H1 (cell line): ENCODE measurements around the gene BCAS3. TPM values are rescaled to one million over a fixed set of nuclear protein-coding genes. Genes with fewer than 3 reads are reported as not detected.

ENCODE experiments used
- CTCF ChIA-PET: fragments of 300-600 bp; sonication (Branson Sonifier 250); formaldehyde crosslinking; loops from one replicate; lab custom pipeline; 2021; ENCODE audit not compliant: partially characterized antibody; lab: Charles Lee
- POLR2A ChIA-PET: fragments of 300-600 bp; sonication (Branson Sonifier 250); formaldehyde crosslinking; loops from one replicate; lab custom pipeline; 2021; ENCODE audit warnings: inconsistent platforms; ENCODE audit not compliant: partially characterized antibody; lab: Charles Lee
- DNase-seq, 2 experiments: peaks; one replicate each; pipeline versions ENCODE4 v3.0.0 to v3.0.0-alpha.2; 2010 to 2022; ENCODE audit warnings: low spot score in 2 of 2, low read depth in 1 of 2, mixed read lengths in 1 of 2
- FAIRE-seq: peaks from 2 replicates; lab custom pipeline; 2011; peaks lifted over from hg19 to GRCh38; lab: Jason Lieb, UNC
- H2AFZ ChIP-seq: 2 replicates; pipeline ENCODE4 v1.8.1; 2012; ENCODE audit warnings: low read length, inconsistent platforms
- H2AK5ac ChIP-seq: 2 replicates; pipeline ENCODE4 v1.6.1; 2013; ENCODE audit warnings: low read depth, low read length
- H2BK120ac ChIP-seq: replicated peaks from 2 replicates; pipeline ENCODE3; 2013; ENCODE audit warnings: low read depth, low read length, inconsistent platforms
- H2BK12ac ChIP-seq: 2 replicates; pipeline ENCODE4 v1.6.1; 2013; ENCODE audit warnings: low read depth, low read length
- H2BK15ac ChIP-seq: 2 replicates; pipeline ENCODE4 v1.6.1; 2013; ENCODE audit warnings: low read length
- H2BK20ac ChIP-seq: 2 replicates; pipeline ENCODE4 v1.6.1; 2013; ENCODE audit warnings: low read length
- H2BK5ac ChIP-seq: 2 replicates; pipeline ENCODE4 v1.6.1; 2013; ENCODE audit warnings: low read depth, low read length
- H3K14ac ChIP-seq: 2 replicates; pipeline ENCODE4 v1.6.1; 2013; ENCODE audit warnings: inconsistent platforms; ENCODE audit not compliant: insufficient read length
- H3K18ac ChIP-seq: 2 replicates; pipeline ENCODE4 v1.6.1; 2013; ENCODE audit warnings: low read length; ENCODE audit errors: extremely low read depth
- H3K23ac ChIP-seq: 2 replicates; pipeline ENCODE4 v1.6.1; 2013; ENCODE audit warnings: inconsistent platforms; ENCODE audit not compliant: insufficient read length
- H3K23me2 ChIP-seq: 2 replicates; pipeline ENCODE4 v1.6.1; 2013; ENCODE audit warnings: low read depth, low read length
- H3K27ac ChIP-seq: 2 replicates; pipeline ENCODE4 v1.6.1; 2011; ENCODE audit warnings: low read depth, low read length, inconsistent platforms
- H3K27me3 ChIP-seq, 4 experiments: replicated peaks in 1 of 4; 1 replicate in 1 of 4; 2 replicates in 3 of 4; pipeline versions ENCODE4 v1.6.1 to v1.8.1; 2011 to 2013; ENCODE audit warnings: low read length in 3 of 4, mild to moderate bottlenecking in 3 of 4, inconsistent platforms in 2 of 4, mixed read lengths in 2 of 4, moderate library complexity in 1 of 4; ENCODE audit not compliant: control insufficient read depth in 3 of 4, insufficient read depth in 3 of 4; ENCODE audit errors: extremely low read depth in 1 of 4
- H3K36me3 ChIP-seq, 4 experiments: 2 replicates each; pipeline versions ENCODE4 v1.6.1 to v1.8.1; 2011 to 2013; ENCODE audit warnings: mild to moderate bottlenecking in 4 of 4, low read length in 3 of 4, moderate library complexity in 2 of 4, control low read depth in 1 of 4, inconsistent platforms in 1 of 4; ENCODE audit not compliant: insufficient read depth in 4 of 4, control insufficient read depth in 2 of 4
- H3K4ac ChIP-seq: replicated peaks from 2 replicates; pipeline ENCODE3; 2013; ENCODE audit warnings: low read length, low read depth, mixed read lengths, inconsistent platforms; ENCODE audit not compliant: insufficient read length
- H3K4me1 ChIP-seq, 4 experiments: replicated peaks in 1 of 4; 1 replicate in 1 of 4; 2 replicates in 3 of 4; pipeline versions ENCODE4 v1.6.1 to v1.8.1; 2011 to 2013; ENCODE audit warnings: low read length in 3 of 4, inconsistent platforms in 2 of 4, mixed read lengths in 1 of 4; ENCODE audit not compliant: insufficient read depth in 4 of 4, control insufficient read depth in 3 of 4
- H3K4me2 ChIP-seq, 2 experiments: 2 replicates each; pipeline versions ENCODE4 v1.6.1 to v1.8.1; 2011 to 2013; ENCODE audit warnings: low read depth in 2 of 2, low read length in 2 of 2, control low read depth in 1 of 2, inconsistent platforms in 1 of 2, mild to moderate bottlenecking in 1 of 2; ENCODE audit not compliant: insufficient read depth in 1 of 2
- H3K4me3 ChIP-seq, 4 experiments: fragments of 200-600, 300-600 bp in 1 of 4; sonication (generic), shearing (Covaris generic), sonication (Bioruptor Twin) in 1 of 4; 2 replicates each; pipeline versions ENCODE4 v1.5.1 to v1.8.1; 2011 to 2016; ENCODE audit warnings: low read length in 4 of 4, low read depth in 3 of 4, control low read depth in 2 of 4, inconsistent platforms in 2 of 4, mild to moderate bottlenecking in 2 of 4, mixed read lengths in 1 of 4, moderate library complexity in 1 of 4; ENCODE audit not compliant: insufficient read depth in 2 of 4; ENCODE audit errors: extremely low read depth in 1 of 4
- H3K56ac ChIP-seq: replicated peaks from 2 replicates; pipeline ENCODE3; 2013; ENCODE audit warnings: low read depth, mild to moderate bottlenecking, mixed read lengths, low read length, inconsistent platforms; ENCODE audit not compliant: insufficient read length
- H3K79me1 ChIP-seq: 2 replicates; pipeline ENCODE4 v1.6.1; 2013; ENCODE audit warnings: low read depth, low read length, control low read depth
- H3K79me2 ChIP-seq, 2 experiments: 2 replicates each; pipeline versions ENCODE4 v1.6.1 to v1.8.1; 2012 to 2013; ENCODE audit warnings: low read length in 2 of 2, mild to moderate bottlenecking in 2 of 2, inconsistent platforms in 1 of 2; ENCODE audit not compliant: insufficient read depth in 2 of 2, control insufficient read depth in 1 of 2
- H3K9ac ChIP-seq, 4 experiments: replicated peaks in 1 of 4; 1 replicate in 1 of 4; 2 replicates in 3 of 4; pipeline versions ENCODE4 v1.6.1 to v1.8.1; 2011 to 2013; ENCODE audit warnings: low read depth in 3 of 4, low read length in 3 of 4, control low read depth in 2 of 4, mild to moderate bottlenecking in 2 of 4, moderate library complexity in 2 of 4, inconsistent platforms in 1 of 4; ENCODE audit errors: extremely low read depth in 1 of 4
- H3K9me3 ChIP-seq, 2 experiments: 2 replicates each; pipeline versions ENCODE4 v1.6.1 to v1.8.1; 2012 to 2013; ENCODE audit warnings: mild to moderate bottlenecking in 2 of 2, moderate library complexity in 2 of 2, control low read depth in 1 of 2, inconsistent platforms in 1 of 2, low read depth in 1 of 2, low read length in 1 of 2, mixed read lengths in 1 of 2; ENCODE audit not compliant: insufficient read depth in 2 of 2
- H4K20me1 ChIP-seq, 2 experiments: replicated peaks in 1 of 2; 2 replicates each; pipeline versions ENCODE3 to v1.8.1; 2011 to 2013; ENCODE audit warnings: inconsistent platforms in 2 of 2, low read length in 2 of 2, mild to moderate bottlenecking in 1 of 2; ENCODE audit not compliant: insufficient read depth in 2 of 2, control insufficient read depth in 1 of 2
- H4K5ac ChIP-seq: 2 replicates; pipeline ENCODE4 v1.6.1; 2013; ENCODE audit warnings: low read length, low read depth, mixed read lengths, inconsistent platforms; ENCODE audit not compliant: insufficient read length
- H4K8ac ChIP-seq: 2 replicates; pipeline ENCODE4 v1.8.0; 2013; ENCODE audit warnings: mild to moderate bottlenecking, moderate library complexity, low read length, inconsistent platforms; ENCODE audit not compliant: insufficient read depth; ENCODE audit errors: extremely low read depth
- H4K91ac ChIP-seq: replicated peaks from 2 replicates; pipeline ENCODE3; 2013; ENCODE audit warnings: low read length, mixed read lengths, inconsistent platforms; ENCODE audit not compliant: insufficient read length
- CEBPB ChIP-seq: IDR thresholded peaks from 2 replicates; pipeline ENCODE4 v1.6.1; 2012; ENCODE audit warnings: low read depth, low read length
- GABPA ChIP-seq: IDR thresholded peaks from 2 replicates; pipeline ENCODE4 v1.6.1; 2011; ENCODE audit warnings: mild to moderate bottlenecking, low read length, moderate library complexity, borderline replicate concordance; ENCODE audit not compliant: insufficient read depth
- GTF2F1 ChIP-seq: IDR thresholded peaks from 2 replicates; pipeline ENCODE4 v1.6.1; 2012; ENCODE audit warnings: low read depth, low read length, improper control_type of control experiment, borderline replicate concordance
- KDM4A ChIP-seq: IDR thresholded peaks from one replicate; pipeline ENCODE4 v1.7.1; 2012; ENCODE audit warnings: low read depth, mild to moderate bottlenecking, moderate library complexity, low read length, inconsistent platforms; ENCODE audit not compliant: severe bottlenecking
- NRF1 ChIP-seq: IDR thresholded peaks from 2 replicates; pipeline ENCODE4 v1.6.1; 2011; ENCODE audit warnings: mild to moderate bottlenecking, low read depth, low read length, improper control_type of control experiment
- RFX5 ChIP-seq: IDR thresholded peaks from 2 replicates; pipeline ENCODE4 v1.6.1; 2011; ENCODE audit warnings: low read depth, low read length, improper control_type of control experiment, borderline replicate concordance
- RNF2 ChIP-seq: fragments of 200-900, 300-1000 bp; sonication (generic); IDR thresholded peaks from 2 replicates; pipeline ENCODE4 v1.7.1; 2016; ENCODE audit warnings: borderline replicate concordance, low read depth, mild to moderate bottlenecking, antibody characterized with exemption, low read length; ENCODE audit not compliant: poor library complexity, severe bottlenecking; ENCODE audit errors: missing control alignments
- SIRT6 ChIP-seq: IDR thresholded peaks from one replicate; pipeline ENCODE4 v1.7.1; 2012; ENCODE audit warnings: low read length, inconsistent platforms
- WGBS, 2 experiments: shearing (Covaris generic) in 1 of 2; methylation state at CpG; one replicate each; pipeline versions ENCODE4 v1.1.6 to v1.1.7; 2013 to 2015; ENCODE audit warnings: low lambda C conversion rate in 2 of 2, mixed read lengths in 2 of 2, inconsistent platforms in 1 of 2, low coverage in 1 of 2, missing lambda C conversion rate in 1 of 2; ENCODE audit not compliant: insufficient replicate concordance in 2 of 2, insufficient coverage in 1 of 2, insufficient read length in 1 of 2; ENCODE audit errors: extremely low coverage in 1 of 2, missing lambda C conversion rate in 1 of 2; 5-methylcytosine and 5-hydroxymethylcytosine counted together
- polyA plus RNA-seq, 7 experiments: library from polyadenylated mRNA; depleted of rRNA in 3 of 7; stranded (reverse) in 5 of 7; unstranded in 2 of 7; fragments of >200 nt in 5 of 7; fragments of 200-250 nt in 2 of 7; gene quantifications; 1 replicate in 5 of 7; 2 replicates in 1 of 7; 4 replicates in 1 of 7; pipeline versions ENCODE4 v1.2.1 to v1.2.3, GENCODE V29; 2011 to 2013; ENCODE audit warnings: missing spikeins in 2 of 7, mixed read lengths in 2 of 7
- total RNA-seq: library from RNA; stranded (reverse); fragmentation: NEBNext Ultra II Directional; extraction: Animal tissue kit (Norgen Biotek cat#: 25700); gene quantifications from 2 replicates; pipeline ENCODE4 v1.2.1, GENCODE V29; 2021

The BCAS3 gene
- total and polyA plus RNA-seq, 2 of the 8 experiments (the other 6 are each of a cell fraction or from before 2014, with no cell fraction given) = 9.9 to 13.3 TPM

GRCh38 chr17:61183793-61184192, 506.1 kb downstream of the BCAS3 start:
- Histone ChIP-seq H4K20me1 (no peaks in the 10 kb centered on the region), H3K18ac (no peak overlapping the region), H2AFZ (no peak overlapping the region), H3K79me1 (no peaks in the 10 kb centered on the region), H3K4me2 (no peak overlapping the region), H3K79me2 (no peaks in the 10 kb centered on the region), H4K8ac (no peak overlapping the region), H4K5ac (no peak overlapping the region), H3K4me3 (no peak overlapping the region), H3K23me2 (no peaks in the 10 kb centered on the region), H3K23ac (no peak overlapping the region), H3K56ac (no peak overlapping the region), H3K36me3 (no peaks in the 10 kb centered on the region), H2BK20ac (no peak overlapping the region), H2BK12ac (no peak overlapping the region), H3K14ac (no peak overlapping the region), H4K91ac (no peak overlapping the region), H2BK15ac (no peak overlapping the region), H3K4me1 (peaks cover 0 to 4% (median 0%) of the 10 kb centered on the region in 4 experiments; a peak in 1 of 7 replicates), H2BK120ac (no peak overlapping the region), H3K9ac (no peak overlapping the region), H2BK5ac (no peak overlapping the region), H2AK5ac (no peak overlapping the region), H3K27me3 (no peaks in the 10 kb centered on the region), H3K9me3 (no peaks in the 10 kb centered on the region), H3K4ac (no peak overlapping the region), H3K27ac (no peak overlapping the region)
- CTCF ChIA-PET = interaction anchor here (0.7 kb wide), 1 partner anchor 10 kb away, joined by 3 read pairs; no protein-coding TSS in a partner anchor
- POLR2A ChIA-PET = no interaction called here
- DNase-seq (no peak), FAIRE-seq (no peak)
- TF ChIP-seq GTF2F1 (no peak), RFX5 (no peak), RNF2 (no peak), GABPA (no peak), SIRT6 (no peak), NRF1 (no peak), CEBPB (no peak), KDM4A (no peak)
- WGBS, 2 experiments = 84% methylated on average over 2 of the region's 2 CpGs; no CpG with 5 or more reads in 1 of the 2 experiments
